Activated CD4-positive, alpha-beta T cell treated with anti-CD3 and anti-CD28 coated beads, Interleukin-2, amount 50 U/mL, for 16 hours (primary cell): Measurements from ENCODE around the gene RAB13.

Source experiments
- DNase-seq: peaks from one replicate; pipeline ENCODE4 v3.0.0-alpha.2; 2020

Gene RAB13

GRCh38 chr1:153977250-153978240 is 8.6 kb downstream of the RAB13 start, which contains the start of gene JTB:
JTB (minus strand) TSS chr1:153977674; CDS start chr1:153977252, 422 bp downstream.
- peak; percentile 90 for DNase-seq

DNA sequence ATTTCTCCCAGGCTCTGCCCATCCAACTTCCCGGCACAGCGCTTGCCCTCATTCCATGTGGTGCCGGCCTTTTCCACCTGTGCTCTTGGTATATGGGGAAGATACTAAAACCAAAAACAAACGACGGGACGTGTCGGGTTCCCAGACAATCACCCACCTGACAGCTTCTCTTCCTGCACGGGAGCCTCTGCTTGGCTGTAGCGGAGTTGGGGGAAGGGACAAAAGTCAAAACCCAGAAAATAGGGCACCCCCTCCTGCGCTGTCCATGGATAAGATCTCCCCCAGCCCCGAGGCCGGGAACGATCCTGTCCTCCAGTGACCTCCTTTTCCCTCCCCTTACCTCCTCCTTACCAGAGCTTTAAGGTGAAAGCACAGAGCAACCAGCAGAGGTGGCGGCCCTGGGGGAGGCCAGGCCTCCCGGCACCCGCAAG is 9.3 kb downstream of the RAB13 start:
- DNase-seq: no peak

DNA sequence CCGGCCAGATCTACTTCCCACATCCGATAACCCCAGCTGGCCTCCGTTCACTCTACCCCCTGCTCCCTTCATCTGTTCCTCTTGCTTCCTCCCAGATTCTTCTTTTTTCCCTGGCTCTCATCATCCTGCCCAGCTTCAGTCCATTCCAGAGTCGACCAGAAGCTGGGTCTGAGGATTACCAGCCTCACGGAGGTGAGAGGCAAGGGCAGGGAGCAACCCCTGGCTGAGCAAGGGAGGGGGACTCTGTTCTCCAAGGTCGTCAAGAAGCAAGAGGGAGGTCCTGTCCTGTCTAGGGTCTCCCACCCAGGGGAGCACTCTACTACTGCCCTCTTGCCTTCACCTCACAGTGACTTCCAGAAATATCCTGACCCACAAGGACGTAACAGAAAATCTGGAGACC is 12.6 kb downstream of the RAB13 start:
- DNase-seq: no peak

DNA sequence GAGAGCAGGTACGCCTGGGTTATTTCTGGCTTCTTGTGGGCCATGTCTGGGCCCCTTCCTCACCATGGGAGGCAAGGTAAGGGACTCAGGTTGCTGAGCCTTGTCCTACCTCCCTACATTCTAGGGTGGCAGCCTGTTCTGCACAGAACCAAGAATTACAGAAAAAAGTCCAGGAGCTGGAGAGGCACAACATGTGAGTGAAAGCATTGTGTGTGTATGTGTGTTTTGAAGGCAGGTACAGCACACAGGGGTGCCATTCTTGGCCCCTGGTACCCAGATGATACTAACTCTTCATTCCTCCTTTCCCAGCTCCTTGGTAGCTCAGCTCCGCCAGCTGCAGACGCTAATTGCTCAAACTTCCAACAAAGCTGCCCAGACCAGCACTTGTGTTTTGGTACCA is 13.1 kb downstream of the RAB13 start:
- DNase-seq: no peak

DNA sequence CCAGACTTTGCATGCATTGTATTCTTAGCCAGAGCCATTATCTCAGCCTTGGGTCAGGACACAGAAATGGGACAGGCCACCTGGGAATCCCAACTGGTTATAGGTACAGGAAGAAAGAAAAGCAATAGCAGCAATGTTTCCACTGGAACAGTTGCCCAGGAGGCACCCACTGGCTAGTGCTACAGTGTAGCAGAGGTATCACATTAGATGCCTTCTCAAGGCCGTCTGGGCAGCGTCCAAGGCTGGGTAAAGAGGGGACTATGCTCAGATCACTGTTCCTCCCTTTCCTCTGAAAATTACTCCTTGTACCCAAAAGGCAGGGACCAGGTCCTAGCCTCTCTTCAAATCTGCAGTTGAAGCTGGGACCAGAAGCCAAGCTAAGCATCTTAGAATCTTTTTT is 15.8 kb downstream of the RAB13 start:
- DNase-seq: no peak

- no peak for DNase-seq
Measured at GRCh38 chr1:153968972-153969371, 17.2 kb downstream of the RAB13 start.

GRCh38 chr1:153968408-153968807 is 17.7 kb downstream of the RAB13 start:
- no peak for DNase-seq

DNA sequence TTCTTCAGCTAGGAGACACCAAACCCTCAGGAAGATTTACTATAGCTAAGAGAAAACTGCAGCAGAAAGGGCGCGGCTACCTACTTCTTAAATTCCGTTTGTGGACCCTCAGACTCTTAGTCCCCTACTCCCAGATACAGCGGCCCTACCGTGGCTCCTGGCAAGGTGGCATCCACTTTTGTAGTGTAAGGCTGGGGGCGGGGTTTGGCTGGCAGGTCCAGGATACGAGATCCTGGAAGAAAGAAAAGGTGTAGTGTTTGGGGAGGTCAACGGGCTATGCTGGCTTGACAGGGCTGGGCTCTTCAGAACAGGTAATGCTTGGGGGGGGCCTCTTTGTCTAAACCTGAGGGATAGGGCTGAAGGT is 18.2 kb downstream of the RAB13 start:
- DNase-seq: no peak

DNA sequence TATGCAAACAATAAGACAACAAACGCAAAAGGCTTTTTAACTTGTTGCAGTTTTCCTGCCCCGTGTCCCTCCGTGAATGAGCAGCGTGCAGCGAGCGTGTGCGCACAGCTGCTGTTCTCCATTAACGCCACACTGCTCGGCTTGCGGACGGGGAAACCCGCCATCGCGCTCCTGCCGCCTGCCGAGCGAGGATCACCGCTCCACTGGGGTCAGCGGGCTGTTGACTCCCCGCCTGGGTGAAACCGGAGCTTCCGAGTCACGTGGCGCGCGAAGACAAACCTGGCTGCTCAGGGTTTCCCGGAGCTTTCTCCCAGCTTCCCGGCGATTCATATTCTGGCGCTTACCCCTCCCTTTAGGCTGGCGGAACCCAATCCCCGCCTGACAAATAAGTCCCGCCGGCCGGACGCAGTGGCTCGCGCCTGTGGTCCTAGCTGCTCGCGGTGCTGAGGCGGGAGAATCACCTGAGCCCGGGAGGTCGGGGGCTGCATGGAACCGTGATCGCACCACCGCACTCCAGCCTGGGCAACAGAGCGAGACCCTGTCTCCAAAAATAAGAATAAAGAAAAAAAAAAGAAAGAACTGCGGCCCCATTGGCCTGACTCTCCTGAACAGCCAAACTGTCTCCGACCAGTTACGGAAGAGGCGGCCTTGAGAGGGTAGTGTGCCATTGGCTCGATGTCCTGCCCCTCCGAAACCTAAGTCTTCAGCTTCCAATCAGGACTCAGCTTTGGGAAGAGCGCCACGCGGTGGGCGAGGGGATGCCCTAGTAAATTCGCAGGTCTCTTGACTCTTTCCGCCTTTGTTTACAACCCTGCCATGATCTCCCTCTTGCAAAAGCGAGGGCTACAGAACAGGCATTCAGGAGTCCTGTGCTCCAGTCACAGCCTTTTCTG is 18.8 kb downstream of the RAB13 start, which contains the start of gene CREB3L4:
TSS of gene CREB3L4 (plus strand) at position 796 of the 893 bp plus-strand sequence. CDS start 624 bp downstream, outside the sequence.
- peak; percentile 95 for DNase-seq

GRCh38 chr1:153963850-153964331 is 22.2 kb downstream of the RAB13 start:
- DNase-seq: no peak

DNA sequence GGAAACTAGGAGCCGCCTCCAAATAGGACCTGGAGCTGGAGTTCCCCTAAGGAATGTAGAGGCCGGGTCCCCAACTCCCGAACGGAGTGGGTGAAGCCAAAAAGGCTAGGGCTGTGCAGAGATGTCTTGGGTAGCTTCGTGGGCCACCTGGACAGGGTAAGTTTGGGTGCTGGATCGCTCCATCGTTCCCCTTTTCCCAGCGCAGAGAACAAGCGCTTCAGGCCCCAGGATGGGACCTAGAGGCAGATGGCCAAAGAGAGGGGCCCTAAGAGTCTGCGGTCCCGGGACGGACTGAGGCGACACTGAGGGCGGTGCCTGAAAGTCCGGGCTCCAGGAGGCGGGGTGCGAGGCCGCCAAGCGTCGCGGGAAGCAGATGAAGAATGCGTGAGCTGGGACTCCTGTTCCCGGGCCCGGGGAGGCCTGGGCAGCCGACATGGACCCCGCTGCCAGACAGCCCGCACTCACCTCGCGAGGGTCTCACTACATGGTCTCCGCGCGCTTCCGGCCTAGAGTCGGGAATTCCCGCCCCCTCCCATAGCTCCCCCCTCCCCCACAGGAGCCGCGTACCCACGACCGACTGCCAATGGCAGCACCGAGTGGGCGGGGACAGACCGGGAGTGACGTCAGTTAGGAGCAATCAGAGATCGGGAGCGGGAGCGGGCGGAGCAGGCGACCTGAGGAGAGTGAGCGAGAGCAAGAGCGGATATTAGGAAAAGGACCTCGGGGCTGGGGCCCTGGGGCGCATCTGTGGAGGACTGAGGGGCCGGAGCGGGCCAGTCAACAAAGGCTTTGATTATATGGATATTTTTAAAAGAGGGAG is 22.9 kb downstream of the RAB13 start, which contains the start of gene SLC39A1:
TSS of gene SLC39A1 (minus strand) at position 508 of the 820 bp plus-strand sequence. CDS start 822 bp downstream, outside the sequence.
- DNase-seq: peak; percentile 97

GRCh38 chr1:153962088-153963029 is 23.8 kb downstream of the RAB13 start:
- no peak for DNase-seq

DNA sequence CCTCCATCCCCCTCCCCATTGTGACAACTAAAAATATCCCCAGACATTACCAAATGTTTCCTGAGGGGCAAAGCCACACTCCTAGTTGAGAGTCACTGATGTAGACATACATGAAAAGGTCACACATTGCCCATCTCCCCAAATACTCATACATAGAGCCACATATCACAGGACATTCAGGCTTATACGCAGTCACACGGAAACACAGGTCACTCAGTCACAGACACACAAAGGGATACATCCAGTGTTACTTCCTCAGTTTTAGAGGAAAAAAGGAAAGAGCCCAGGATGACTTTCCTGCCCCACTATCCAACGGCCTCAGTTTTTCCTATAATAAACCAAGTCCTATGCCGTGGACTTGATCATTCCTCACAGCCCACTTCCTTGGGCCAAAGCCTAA is 24.7 kb downstream of the RAB13 start:
- no peak for DNase-seq

- no peak for DNase-seq
Measured at GRCh38 chr1:153960206-153960605, 25.9 kb downstream of the RAB13 start.

- no peak for DNase-seq
Measured at GRCh38 chr1:153959454-153959853, 26.7 kb downstream of the RAB13 start.

DNA sequence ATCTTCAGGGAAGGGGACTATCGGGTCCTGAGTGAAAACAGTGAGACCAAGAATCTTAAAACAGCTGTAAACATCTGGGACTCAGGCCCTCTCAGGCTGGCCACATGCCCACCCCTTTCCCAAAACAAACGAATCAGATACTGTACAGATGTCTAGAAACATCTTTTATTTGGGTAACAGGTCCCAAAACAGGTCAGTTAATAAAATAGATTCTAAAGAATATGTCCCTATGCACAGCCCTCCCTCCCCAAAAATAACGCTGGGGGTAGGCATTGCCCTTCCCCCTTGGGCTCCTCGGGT is 27.2 kb downstream of the RAB13 start:
- DNase-seq: no peak

GRCh38 chr1:153958111-153958960 is 27.8 kb downstream of the RAB13 start, which contains the start of gene CRTC2:
CRTC2 (minus strand) TSS chr1:153958612; CDS start chr1:153958497, 115 bp downstream.
- peak; percentile 99 for DNase-seq

DNA sequence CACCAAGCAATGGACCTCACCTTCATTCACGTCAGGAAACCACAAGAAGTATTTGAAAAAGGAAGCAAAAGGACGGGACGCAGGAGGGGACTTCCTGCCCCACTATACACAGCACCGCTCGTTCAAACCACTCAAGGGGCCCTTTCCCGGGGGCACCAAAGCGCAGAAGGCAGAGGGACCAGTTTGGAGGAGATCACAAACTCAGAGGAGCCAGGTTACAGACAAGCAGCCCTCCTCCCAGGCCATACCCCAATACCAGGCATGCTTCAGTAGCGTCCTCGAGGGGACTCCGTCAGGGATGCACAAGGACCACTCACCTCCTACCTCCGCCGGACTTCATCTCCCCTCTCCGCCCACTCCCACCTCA is 28.4 kb downstream of the RAB13 start:
- peak; percentile 51 for DNase-seq

- no peak for DNase-seq
Measured at GRCh38 chr1:153956997-153957715, 29.0 kb downstream of the RAB13 start.
